Measurements from ENCODE around the gene KLK11.

Gene KLK11

DNA sequence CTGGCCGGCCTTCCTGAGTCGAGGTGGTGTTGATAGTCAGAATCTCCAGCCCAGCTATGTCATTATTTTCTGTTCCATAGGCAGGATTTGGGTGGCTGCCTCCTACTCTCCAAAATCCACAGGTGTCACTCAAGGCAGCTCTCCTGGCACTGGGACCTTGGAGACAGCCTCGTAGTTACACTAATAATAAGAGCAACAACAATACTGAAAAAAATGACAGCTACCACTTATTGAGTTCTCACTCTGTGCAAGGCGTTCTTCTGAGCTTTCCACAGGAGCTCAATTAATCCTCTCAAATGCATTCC is 20.6 kb upstream of the KLK11 start:
- DNase-seq (ENCODE audit: low read depth) = no peak
- no peak overlapping the region for H3K4me3 ChIP-seq (ENCODE audit: control insufficient read depth, low read depth, low read length)
- TF ChIP-seq CTCF (conservative IDR thresholded peaks at IDR 0.05; ENCODE audit: control insufficient read depth, insufficient read depth, low read depth, low read length) = no peak

DNA sequence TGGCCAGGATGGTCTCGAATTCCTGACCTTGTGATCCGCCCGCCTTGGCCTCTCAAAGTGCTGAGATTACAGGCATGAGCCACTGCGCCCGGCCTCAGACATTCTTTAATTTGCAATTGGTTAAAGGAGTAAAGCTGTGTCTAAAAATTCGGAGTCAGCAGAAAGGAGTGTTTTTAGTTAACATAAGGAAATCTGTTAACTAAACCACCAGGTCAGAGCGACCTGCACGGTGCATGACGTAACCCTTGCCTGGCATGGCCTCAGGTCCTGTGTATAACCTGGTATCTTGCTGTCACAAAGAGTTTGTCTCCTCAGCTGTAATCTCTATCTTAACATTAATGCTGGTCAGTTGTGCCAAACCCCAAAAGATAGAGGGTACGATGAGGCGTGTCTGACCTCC is 17.9 kb upstream of the KLK11 start:
- H3K4me3 ChIP-seq (ENCODE audit: control insufficient read depth, low read depth, low read length) = no peak overlapping the region
- TF ChIP-seq CTCF (conservative IDR thresholded peaks at IDR 0.05; ENCODE audit: control insufficient read depth, insufficient read depth, low read depth, low read length) = no peak
- DNase-seq (ENCODE audit: low read depth) = no peak

GRCh38 chr19:51043497-51043896 is 17.1 kb upstream of the KLK11 start:
- no peak for DNase-seq (ENCODE audit: low read depth)
- H3K4me3 ChIP-seq (ENCODE audit: control insufficient read depth, low read depth, low read length) = no peak overlapping the region
- TF ChIP-seq CTCF (conservative IDR thresholded peaks at IDR 0.05; ENCODE audit: control insufficient read depth, insufficient read depth, low read depth, low read length) = no peak

- DNase-seq (ENCODE audit: low read depth) = no peak
- no peak overlapping the region for H3K4me3 ChIP-seq (ENCODE audit: control insufficient read depth, low read depth, low read length)
- TF ChIP-seq CTCF (conservative IDR thresholded peaks at IDR 0.05; ENCODE audit: control insufficient read depth, insufficient read depth, low read depth, low read length) = no peak
Observed at GRCh38 chr19:51040151-51040550, 13.7 kb upstream of the KLK11 start.

DNA sequence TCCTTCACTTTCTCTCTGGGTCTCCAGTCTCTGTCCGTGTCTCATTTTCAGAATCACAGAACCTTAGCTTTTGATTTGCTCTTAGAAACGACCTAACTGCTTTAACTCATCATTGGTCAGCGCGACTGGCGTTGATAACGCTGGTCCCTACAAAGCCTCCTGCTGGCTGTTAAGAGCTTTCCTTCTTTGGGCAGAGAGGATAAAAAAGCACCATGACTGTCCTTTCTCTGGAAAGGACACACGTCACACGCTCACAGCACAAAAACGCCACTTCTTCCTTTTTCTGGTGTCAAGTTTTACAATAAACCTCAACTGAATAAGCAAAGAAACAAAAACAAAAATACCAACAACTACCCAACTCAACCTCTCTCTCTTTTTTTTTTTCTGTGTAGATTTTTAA is 10.1 kb upstream of the KLK11 start:
- no peak for DNase-seq (ENCODE audit: low read depth)
- H3K4me3 ChIP-seq (ENCODE audit: control insufficient read depth, low read depth, low read length) = no peak overlapping the region
- no peak for TF ChIP-seq CTCF (conservative IDR thresholded peaks at IDR 0.05; ENCODE audit: control insufficient read depth, insufficient read depth, low read depth, low read length)

GRCh38 chr19:51034704-51035103 is 8.3 kb upstream of the KLK11 start, which contains the start of gene KLK12:
KLK12 (minus strand) TSS chr19:51035002; CDS start chr19:51034621, 381 bp downstream.
- no peak for TF ChIP-seq CTCF (conservative IDR thresholded peaks at IDR 0.05; ENCODE audit: control insufficient read depth, insufficient read depth, low read depth, low read length)
- H3K4me3 ChIP-seq (ENCODE audit: control insufficient read depth, low read depth, low read length) = no peak within 1 kb of the TSS
- DNase-seq (ENCODE audit: low read depth) = no peak

DNA sequence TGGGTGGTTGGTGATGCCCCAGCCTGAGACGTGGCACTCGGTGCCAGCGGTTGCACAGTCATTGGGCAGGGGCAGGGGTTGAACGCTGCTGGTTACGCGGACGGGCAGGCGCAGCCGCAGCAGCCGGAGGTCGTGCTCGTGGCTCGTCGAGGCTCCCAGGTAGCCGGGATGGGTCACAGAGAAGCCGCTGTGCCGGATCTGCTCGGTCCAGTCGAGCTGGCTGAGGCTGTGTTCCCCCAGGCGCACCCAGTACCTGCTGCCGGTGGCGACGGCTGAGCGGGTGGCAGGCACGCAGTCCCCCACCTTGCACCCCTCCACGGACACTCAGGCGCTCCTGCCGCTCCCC is 5.4 kb upstream of the KLK11 start:
- H3K4me3 ChIP-seq (ENCODE audit: control insufficient read depth, low read depth, low read length) = no peak overlapping the region
- TF ChIP-seq CTCF (conservative IDR thresholded peaks at IDR 0.05; ENCODE audit: control insufficient read depth, insufficient read depth, low read depth, low read length) = no peak
- DNase-seq (ENCODE audit: low read depth) = no peak

All from fibroblast of mammary gland (primary cell).